Measurements from ENCODE around the gene HCN1.

HCN1 gene

GRCh38 chr5:45408067-45408466 is 288.1 kb downstream of the HCN1 start:
- no peaks in the 10 kb centered on the region for H3K9me3 ChIP-seq (ENCODE audit: control insufficient read depth, insufficient read depth, low read length)
- H3K9me2 ChIP-seq (replicated peaks; ENCODE audit: control insufficient read depth, low read length): no peaks in the 10 kb centered on the region
- no peaks in the 10 kb centered on the region for H3K36me3 ChIP-seq (ENCODE audit: control insufficient read depth, low read length)
- no peak for TF ChIP-seq EZH2phosphoT487 (IDR thresholded peaks at IDR 0.05; ENCODE audit: borderline replicate concordance, low read length)
- no peak for TF ChIP-seq CTCF (IDR thresholded peaks at IDR 0.05; ENCODE audit: low read depth, low read length, poor library complexity, severe bottlenecking)
- no peaks in the 10 kb centered on the region for H3K79me2 ChIP-seq (ENCODE audit: control insufficient read depth, low read length)
- no peak overlapping the region for H3K4me2 ChIP-seq (ENCODE audit: low read length)
- no peaks in the 10 kb centered on the region for H4K20me1 ChIP-seq (ENCODE audit: control insufficient read depth, insufficient read depth, low read depth, low read length)
- no peaks in the 10 kb centered on the region for H3K27me3 ChIP-seq (ENCODE audit: control insufficient read depth, low read length)
- no peaks in the 10 kb centered on the region for H3K4me1 ChIP-seq (ENCODE audit: control insufficient read depth, low read length)
- H3K4me3 ChIP-seq (ENCODE audit: low read length): no peak overlapping the region
- H3F3A ChIP-seq (ENCODE audit: control insufficient read depth, insufficient read depth): no peaks in the 10 kb centered on the region
- H3K27ac ChIP-seq (ENCODE audit: low read depth, low read length): no peak overlapping the region

GRCh38 chr5:45402804-45403455 is 293.2 kb downstream of the HCN1 start:
- Histone ChIP-seq H3K79me2 (ENCODE audit: control insufficient read depth, low read length) (no peaks in the 10 kb centered on the region), H3K36me3 (ENCODE audit: control insufficient read depth, low read length) (no peaks in the 10 kb centered on the region), H3K4me1 (ENCODE audit: control insufficient read depth, low read length) (no peaks in the 10 kb centered on the region), H3K4me2 (ENCODE audit: low read length) (no peak overlapping the region), H4K20me1 (ENCODE audit: control insufficient read depth, insufficient read depth, low read depth, low read length) (no peaks in the 10 kb centered on the region), H3F3A (ENCODE audit: control insufficient read depth, insufficient read depth) (no peaks in the 10 kb centered on the region), H3K27me3 (ENCODE audit: control insufficient read depth, low read length) (no peaks in the 10 kb centered on the region), H3K4me3 (ENCODE audit: low read length) (no peak overlapping the region), H3K9me3 (ENCODE audit: control insufficient read depth, insufficient read depth, low read length) (no peaks in the 10 kb centered on the region), H3K27ac (ENCODE audit: low read depth, low read length) (no peak overlapping the region), H3K9me2 (replicated peaks; ENCODE audit: control insufficient read depth, low read length) (no peaks in the 10 kb centered on the region)
- TF ChIP-seq EZH2phosphoT487 (IDR thresholded peaks at IDR 0.05; ENCODE audit: borderline replicate concordance, low read length) (no peak), CTCF (IDR thresholded peaks at IDR 0.05; ENCODE audit: low read depth, low read length, poor library complexity, severe bottlenecking) (no peak)

DNA sequence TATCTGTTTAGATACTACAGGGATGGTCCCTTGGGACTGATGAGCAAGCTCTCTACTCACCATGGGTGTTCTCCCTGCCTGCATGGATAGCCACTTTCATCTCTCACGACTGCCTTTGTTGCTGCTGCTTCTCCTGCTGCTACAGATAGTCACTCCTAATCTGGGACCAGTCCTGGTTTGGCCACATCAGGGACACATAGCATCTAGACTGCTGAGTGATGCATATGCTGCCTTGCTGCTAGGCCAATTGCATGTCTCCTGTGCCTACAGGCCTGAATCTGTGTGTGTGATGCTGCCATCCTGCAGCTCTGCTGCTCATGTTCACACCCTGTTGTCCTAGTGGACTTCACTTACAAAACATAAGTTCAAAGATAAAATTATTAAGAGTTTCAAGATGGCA is 297.1 kb downstream of the HCN1 start:
- no peaks in the 10 kb centered on the region for H3F3A ChIP-seq (ENCODE audit: control insufficient read depth, insufficient read depth)
- H3K9me3 ChIP-seq (ENCODE audit: control insufficient read depth, insufficient read depth, low read length): no peaks in the 10 kb centered on the region
- H3K4me1 ChIP-seq (ENCODE audit: control insufficient read depth, low read length): no peaks in the 10 kb centered on the region
- H4K20me1 ChIP-seq (ENCODE audit: control insufficient read depth, insufficient read depth, low read depth, low read length): no peaks in the 10 kb centered on the region
- no peak overlapping the region for H3K27ac ChIP-seq (ENCODE audit: low read depth, low read length)
- no peaks in the 10 kb centered on the region for H3K27me3 ChIP-seq (ENCODE audit: control insufficient read depth, low read length)
- H3K4me3 ChIP-seq (ENCODE audit: low read length): no peak overlapping the region
- no peak overlapping the region for H3K4me2 ChIP-seq (ENCODE audit: low read length)
- no peaks in the 10 kb centered on the region for H3K36me3 ChIP-seq (ENCODE audit: control insufficient read depth, low read length)
- TF ChIP-seq EZH2phosphoT487 (IDR thresholded peaks at IDR 0.05; ENCODE audit: borderline replicate concordance, low read length) (no peak), CTCF (IDR thresholded peaks at IDR 0.05; ENCODE audit: low read depth, low read length, poor library complexity, severe bottlenecking) (no peak)
- no peaks in the 10 kb centered on the region for H3K9me2 ChIP-seq (replicated peaks; ENCODE audit: control insufficient read depth, low read length)
- H3K79me2 ChIP-seq (ENCODE audit: control insufficient read depth, low read length): no peaks in the 10 kb centered on the region
